ENCODE data around the gene TMEM170A. TPM values are rescaled to one million over a fixed set of nuclear protein-coding genes. Genes with fewer than 3 reads are reported as not detected.
"Not testable (repeated sequence)": the region's sequence is repeated elsewhere in the genome, so short reads cannot be mapped to it uniquely, and the experiment has no call there.

Gene TMEM170A
- total and polyA plus RNA-seq, 2 experiments from 2014 or later: 11.9 to 12.6 TPM

DNA sequence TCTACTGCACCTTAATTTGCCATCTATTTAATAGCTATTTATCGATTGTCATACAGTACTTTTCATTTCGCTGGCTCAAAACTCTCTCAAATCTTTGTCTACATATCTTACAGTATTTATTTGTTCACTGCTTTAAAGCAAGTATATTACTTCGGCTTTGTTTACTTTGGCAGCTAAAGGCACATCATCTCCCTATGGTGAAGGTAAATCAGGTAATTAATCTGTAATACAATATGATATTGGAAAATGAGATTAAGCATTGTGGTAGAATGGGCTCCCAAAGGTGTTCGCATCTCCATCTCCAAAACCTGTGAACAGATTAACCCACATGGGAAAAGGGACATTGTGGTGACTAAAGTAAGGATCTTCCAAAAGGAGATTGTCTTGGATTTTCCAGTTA is 6.5 kb downstream of the TMEM170A start:
- H3K79me2 ChIP-seq (ENCODE audit: insufficient read depth): peaks cover 98% of the 10 kb centered on the region
- no peak overlapping the region for H3K9ac ChIP-seq
- H4K20me1 ChIP-seq (ENCODE audit: insufficient read depth): no peaks in the 10 kb centered on the region; the same call in 1 of the 2 replicates
- in situ Hi-C loops (cut with MboI): no loop called here
- H2AFZ ChIP-seq: no peak overlapping the region
- H3K27me3 ChIP-seq (replicated peaks; ENCODE audit: insufficient read depth): no peaks in the 10 kb centered on the region
- H3K36me3 ChIP-seq (ENCODE audit: low read depth): no peaks in the 10 kb centered on the region
- no peaks in the 10 kb centered on the region for H3K9me3 ChIP-seq (ENCODE audit: low read depth)
- TF ChIP-seq EZH2phosphoT487 (IDR thresholded peaks at IDR 0.05; ENCODE audit: insufficient read depth, low read depth): no peak
- TF ChIP-seq EZH2 (IDR thresholded peaks at IDR 0.05; ENCODE audit: insufficient read depth, poor library complexity, severe bottlenecking): no peak
- no peak overlapping the region for H3K4me2 ChIP-seq (ENCODE audit: unreplicated experiment)
- no peaks in the 10 kb centered on the region for H3F3A ChIP-seq (ENCODE audit: insufficient read depth)
- H3K4me3 ChIP-seq: no peak overlapping the region
- no peaks in the 10 kb centered on the region for H3K4me1 ChIP-seq (ENCODE audit: insufficient read depth)
- no peak for DNase-seq
- 98 to 99% methylated on average over 4 of the region's 4 CpGs for WGBS, 2 experiments (ENCODE audit: low coverage in 1 of 2, low lambda C conversion rate in 2 of 2, missing lambda C conversion rate in 2 of 2)
- no peak overlapping the region for H3K27ac ChIP-seq
- no peaks in the 10 kb centered on the region for H3K9me2 ChIP-seq (ENCODE audit: insufficient read depth)

- H3K9ac ChIP-seq: no peak overlapping the region
- DNase-seq: no peak
- H3F3A ChIP-seq (ENCODE audit: insufficient read depth): no peaks in the 10 kb centered on the region
- in situ Hi-C loops (cut with MboI): no loop called here
- no peak overlapping the region for H3K27ac ChIP-seq
- H2AFZ ChIP-seq: no peak overlapping the region
- H3K27me3 ChIP-seq (replicated peaks; ENCODE audit: insufficient read depth): no peaks in the 10 kb centered on the region
- no peak overlapping the region for H3K4me2 ChIP-seq (ENCODE audit: unreplicated experiment)
- H3K36me3 ChIP-seq (ENCODE audit: low read depth): no peaks in the 10 kb centered on the region
- WGBS, 2 experiments (ENCODE audit: low coverage in 1 of 2, low lambda C conversion rate in 2 of 2, missing lambda C conversion rate in 2 of 2): 98 to 100% methylated on average over 5 of the region's 5 CpGs
- TF ChIP-seq EZH2 (IDR thresholded peaks at IDR 0.05; ENCODE audit: insufficient read depth, poor library complexity, severe bottlenecking) (no peak), EZH2phosphoT487 (IDR thresholded peaks at IDR 0.05; ENCODE audit: insufficient read depth, low read depth) (no peak)
- no peaks in the 10 kb centered on the region for H3K9me3 ChIP-seq (ENCODE audit: low read depth)
- no peaks in the 10 kb centered on the region; the same call in 1 of the 2 replicates for H4K20me1 ChIP-seq (ENCODE audit: insufficient read depth)
- H3K9me2 ChIP-seq (ENCODE audit: insufficient read depth): no peaks in the 10 kb centered on the region
- H3K4me3 ChIP-seq: no peak overlapping the region
- H3K4me1 ChIP-seq (ENCODE audit: insufficient read depth): no peaks in the 10 kb centered on the region
- H3K79me2 ChIP-seq (ENCODE audit: insufficient read depth): peaks cover 98% of the 10 kb centered on the region
These were observed 6.9 kb downstream of the TMEM170A start for GRCh38 chr16:75457485-75458021.

DNA sequence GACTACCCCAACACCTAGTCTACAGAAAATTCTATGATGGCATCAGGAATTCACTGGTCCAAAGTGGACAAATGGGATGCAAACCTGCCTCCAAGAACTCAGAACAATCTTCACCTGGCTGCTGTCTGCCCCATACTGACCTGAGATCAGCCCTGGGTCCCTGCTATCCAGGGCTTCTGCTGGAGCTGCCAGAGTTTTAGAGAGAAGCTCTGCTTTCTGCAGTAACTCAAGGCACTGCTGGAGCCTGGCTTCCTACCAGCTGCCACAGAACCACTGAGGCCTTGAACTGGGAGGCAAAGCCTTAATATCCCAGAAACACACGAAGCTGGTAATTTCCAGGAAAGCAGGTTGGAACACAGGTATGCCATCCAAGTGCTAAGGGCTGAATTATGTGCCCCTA is 7.5 kb downstream of the TMEM170A start:
- Histone ChIP-seq H3K79me2 (ENCODE audit: insufficient read depth) (peaks cover 98% of the 10 kb centered on the region), H3K27me3 (replicated peaks; ENCODE audit: insufficient read depth) (no peaks in the 10 kb centered on the region), H3K9ac (no peak overlapping the region), H3K4me2 (ENCODE audit: unreplicated experiment) (no peak overlapping the region), H3K9me2 (ENCODE audit: insufficient read depth) (no peaks in the 10 kb centered on the region), H3K36me3 (ENCODE audit: low read depth) (no peaks in the 10 kb centered on the region), H2AFZ (no peak overlapping the region), H3K4me3 (no peak overlapping the region), H3K27ac (no peak overlapping the region), H3K9me3 (ENCODE audit: low read depth) (no peaks in the 10 kb centered on the region), H3K4me1 (ENCODE audit: insufficient read depth) (no peaks in the 10 kb centered on the region), H3F3A (ENCODE audit: insufficient read depth) (no peaks in the 10 kb centered on the region), H4K20me1 (ENCODE audit: insufficient read depth) (no peaks in the 10 kb centered on the region; the same call in 1 of the 2 replicates)
- in situ Hi-C loops (cut with MboI): no loop called here
- 91 to 100% methylated on average over 1 of the region's 1 CpG for WGBS, 2 experiments (ENCODE audit: low coverage in 1 of 2, low lambda C conversion rate in 2 of 2, missing lambda C conversion rate in 2 of 2)
- TF ChIP-seq EZH2phosphoT487 (IDR thresholded peaks at IDR 0.05; ENCODE audit: insufficient read depth, low read depth) (no peak), EZH2 (IDR thresholded peaks at IDR 0.05; ENCODE audit: insufficient read depth, poor library complexity, severe bottlenecking) (no peak)
- DNase-seq: no peak

DNA sequence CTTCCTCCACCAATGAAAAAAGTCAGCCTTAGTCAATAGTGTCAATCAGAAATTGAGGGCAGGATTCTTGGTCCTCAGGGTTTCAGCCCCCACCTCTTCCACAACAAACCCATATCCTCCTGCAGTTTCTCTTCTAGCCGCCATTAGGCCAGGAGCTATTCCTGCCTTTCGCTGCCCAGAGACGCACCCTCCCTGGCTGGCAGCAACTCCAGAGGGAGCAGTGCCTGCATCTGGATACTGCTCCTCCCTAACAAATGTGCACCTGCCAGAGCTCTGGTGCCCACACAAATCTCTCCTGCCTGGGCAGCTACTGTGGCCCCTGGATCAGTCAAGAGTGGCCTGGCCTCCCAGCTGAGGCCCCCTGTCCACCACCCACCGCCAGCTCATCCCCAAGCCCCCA is 8.0 kb downstream of the TMEM170A start:
- H3K27ac ChIP-seq; H3K4me2 ChIP-seq (ENCODE audit: unreplicated experiment); H3K36me3 ChIP-seq (ENCODE audit: low read depth); H3F3A ChIP-seq (ENCODE audit: insufficient read depth); H3K4me3 ChIP-seq; H3K9me2 ChIP-seq (ENCODE audit: insufficient read depth); in situ Hi-C loops (cut with MboI); DNase-seq; H3K9ac ChIP-seq; H3K27me3 ChIP-seq (replicated peaks; ENCODE audit: insufficient read depth); H2AFZ ChIP-seq; H3K9me3 ChIP-seq (ENCODE audit: low read depth); H4K20me1 ChIP-seq (ENCODE audit: insufficient read depth); H3K4me1 ChIP-seq (ENCODE audit: insufficient read depth): not testable (repeated sequence)
- 98 to 100% methylated on average over 3 to 4 of the region's 4 CpGs for WGBS, 2 experiments (ENCODE audit: low coverage in 1 of 2, low lambda C conversion rate in 2 of 2, missing lambda C conversion rate in 2 of 2)
- H3K79me2 ChIP-seq (ENCODE audit: insufficient read depth): peaks cover 98% of the 10 kb centered on the region

DNA sequence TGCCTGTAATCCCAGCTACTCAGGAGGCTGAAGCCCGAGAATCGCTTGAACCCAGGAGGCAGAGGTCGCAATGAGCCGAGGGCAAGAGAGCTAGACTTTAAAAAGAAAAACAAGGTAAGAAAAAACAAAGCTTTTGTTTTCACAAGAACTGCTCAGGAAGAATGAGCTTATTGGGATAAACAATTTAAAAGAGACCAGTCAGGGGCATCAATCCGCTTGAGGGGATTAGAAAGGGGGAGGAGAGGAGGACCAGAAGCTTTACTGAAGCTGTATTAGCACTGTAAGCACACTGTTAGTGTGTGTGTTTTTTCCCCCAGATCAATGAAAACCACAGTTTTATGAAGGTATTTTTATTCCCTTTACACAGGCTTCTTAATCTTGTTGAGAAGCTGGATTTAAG is 8.8 kb downstream of the TMEM170A start:
- no peak overlapping the region for H2AFZ ChIP-seq
- H3K9me2 ChIP-seq (ENCODE audit: insufficient read depth): no peaks in the 10 kb centered on the region
- no peaks in the 10 kb centered on the region for H4K20me1 ChIP-seq (ENCODE audit: insufficient read depth)
- no peaks in the 10 kb centered on the region for H3K9me3 ChIP-seq (ENCODE audit: low read depth)
- TF ChIP-seq EZH2phosphoT487 (IDR thresholded peaks at IDR 0.05; ENCODE audit: insufficient read depth, low read depth): no peak
- TF ChIP-seq EZH2 (IDR thresholded peaks at IDR 0.05; ENCODE audit: insufficient read depth, poor library complexity, severe bottlenecking): no peak
- H3K27me3 ChIP-seq (replicated peaks; ENCODE audit: insufficient read depth): no peaks in the 10 kb centered on the region
- H3F3A ChIP-seq (ENCODE audit: insufficient read depth): no peaks in the 10 kb centered on the region
- in situ Hi-C loops (cut with MboI): no loop called here
- H3K4me1 ChIP-seq (ENCODE audit: insufficient read depth): no peaks in the 10 kb centered on the region
- peaks cover 7% of the 10 kb centered on the region; the same call in 1 of the 2 replicates for H3K36me3 ChIP-seq (ENCODE audit: low read depth)
- H3K79me2 ChIP-seq (ENCODE audit: insufficient read depth): peaks cover 98% of the 10 kb centered on the region
- WGBS, 2 experiments (ENCODE audit: low coverage in 1 of 2, low lambda C conversion rate in 2 of 2, missing lambda C conversion rate in 2 of 2): 78 to 84% methylated on average over 5 of the region's 5 CpGs
- no peak overlapping the region for H3K27ac ChIP-seq
- no peak overlapping the region for H3K4me3 ChIP-seq
- no peak for DNase-seq
- no peak overlapping the region for H3K4me2 ChIP-seq (ENCODE audit: unreplicated experiment)
- H3K9ac ChIP-seq: no peak overlapping the region

Measured in GM23248 (cell line).